Right lobe of liver (tissue), 6 donors: Measurements from ENCODE around the gene PRKAR1B. TPM values are rescaled to one million over a fixed set of nuclear protein-coding genes. Genes with fewer than 3 reads are reported as not detected.

ENCODE experiments used
- ATAC-seq, 4 donors: fragments of 200-7000 bp; cut with Tn5 transposase; one replicate each; pipeline ENCODE4 v1.9.1; 2020; ENCODE audit warnings: mild to moderate bottlenecking in 4 of 4, moderate library complexity in 4 of 4
- DNase-seq, 3 donors: peaks; one replicate each; pipeline ENCODE4 v3.0.0-alpha.2; 2020
- H3K27ac ChIP-seq, 3 donors: fragments of 200-600 bp; one replicate each; pipeline ENCODE4 v1.8.0; 2022
- H3K27me3 ChIP-seq, 2 donors: fragments of 200-600 bp; one replicate each; pipeline ENCODE4 v1.8.0; 2022
- H3K36me3 ChIP-seq, 4 donors: fragments of 200-600 bp; sonication (generic) in 1 of 4; one replicate each; pipeline versions ENCODE4 v1.5.1 to v1.8.0; 2017 to 2022; ENCODE audit warnings: control low read depth in 1 of 4
- H3K4me1 ChIP-seq, 4 donors: fragments of 200-600 bp; sonication (generic) in 1 of 4; one replicate each; pipeline versions ENCODE4 v1.5.1 to v1.8.0; 2017 to 2022; ENCODE audit warnings: control low read depth in 1 of 4
- H3K4me3 ChIP-seq, 3 donors: fragments of 200-600 bp; one replicate each; pipeline ENCODE4 v1.8.0; 2022
- H3K9me3 ChIP-seq, 4 donors: fragments of 200-600 bp; sonication (generic) in 1 of 4; one replicate each; pipeline versions ENCODE4 v1.5.1 to v1.8.0; 2017 to 2022; ENCODE audit warnings: control low read depth in 1 of 4
- CTCF ChIP-seq, 4 donors: fragments of 200-600 bp in 3 of 4; fragments of 450-650 bp in 1 of 4; IDR thresholded peaks; one replicate each; pipeline versions ENCODE4 v1.5.1 to v1.8.0; 2016 to 2022; ENCODE audit warnings: antibody characterized with exemption in 4 of 4, mild to moderate bottlenecking in 2 of 4
- POLR2A ChIP-seq: fragments of 450-650 bp; IDR thresholded peaks from one replicate; pipeline ENCODE4 v1.6.1; 2017; ENCODE audit warnings: antibody characterized with exemption, mild to moderate bottlenecking
- WGBS: methylation state at CpG from one replicate; pipeline ENCODE4 v1.1.6; 2018; ENCODE audit warnings: low coverage, low lambda C conversion rate; ENCODE audit not compliant: insufficient coverage; ENCODE audit errors: missing lambda C conversion rate; 5-methylcytosine and 5-hydroxymethylcytosine counted together
- intact Hi-C, 2 donors: fragments of 100-400 bp; cut with DNase I; formaldehyde crosslinking; loops; one replicate each; pipeline versions ENCODE4 v1.11.2 to v1.14.1; 2022
- total RNA-seq, 6 experiments: library from RNA; depleted of rRNA in 2 of 6; stranded (reverse); fragments of >200 nt in 2 of 6; fragmentation: NEBNext Ultra II Directional in 3 of 6; extraction: Animal tissue kit (Norgen Biotek cat#: 25700) in 3 of 6; gene quantifications; one replicate each; pipeline versions ENCODE4 v1.1.0 to v1.2.4, GENCODE V29; 2016 to 2023
- donor health status: DM: no; HTN: yes; CAD: no.
- donor health status: DM: no; HTN: no; CAD: no.
- donor health status: DM: no; HTN: no; CAD: no.
- donor health status: DM: no; HTN: yes; CAD: no.
- donor health status: DM: no; HTN: yes; CAD: no.

PRKAR1B gene
- total RNA-seq, 6 experiments from 2014 or later, result 4.7 to 20.8 (median 11.3) TPM

GRCh38 chr7:571718-572415 is 155.2 kb downstream of the PRKAR1B start:
- intact Hi-C loops, result no loop called here
- DNase-seq, result no peak
- H3K27ac ChIP-seq, result no peak overlapping the region
- no peaks in the 10 kb centered on the region for H3K27me3 ChIP-seq
- peak in 1 of 4 donors; percentile 7 for ATAC-seq
- 93% methylated on average over 6 of the region's 38 CpGs for WGBS
- TF ChIP-seq CTCF (IDR thresholded peaks at IDR 0.05) (no peak), POLR2A (no peak)
- H3K4me3 ChIP-seq, result no peak overlapping the region
- H3K36me3 ChIP-seq, result no peaks in the 10 kb centered on the region
- no peaks in the 10 kb centered on the region for H3K9me3 ChIP-seq
- H3K4me1 ChIP-seq, result no peaks in the 10 kb centered on the region

DNA sequence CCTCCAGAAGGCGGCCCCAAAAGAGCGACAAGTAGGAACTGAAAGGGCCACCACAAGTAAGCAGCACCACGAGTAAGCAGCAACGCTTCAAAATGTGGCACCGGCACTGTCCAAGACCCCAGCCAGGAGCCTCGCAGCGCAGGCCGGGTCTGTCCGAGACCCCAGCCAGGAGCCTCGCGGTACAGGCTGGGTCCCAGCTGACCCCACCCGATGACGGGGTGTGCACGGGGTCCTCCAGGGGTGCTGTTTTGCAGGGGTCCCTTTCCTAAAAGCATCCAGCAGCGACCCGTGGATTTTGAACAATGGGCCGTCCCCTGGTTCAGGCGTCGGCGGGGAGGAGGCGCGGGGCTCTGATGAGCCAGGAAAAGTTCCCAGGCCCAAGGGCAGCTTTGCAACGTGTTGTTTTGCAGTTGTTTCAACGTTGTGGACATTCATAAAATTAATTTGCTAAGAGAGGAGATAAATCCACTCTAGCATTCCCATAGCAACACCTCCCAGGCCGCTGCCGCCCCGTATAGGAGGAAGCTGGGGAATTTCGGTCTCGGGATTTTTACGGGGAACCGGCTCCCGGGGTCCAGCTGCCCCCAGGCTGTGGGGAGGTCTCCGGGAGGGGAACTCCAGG is 155.9 kb downstream of the PRKAR1B start:
- Histone ChIP-seq H3K4me1 (no peaks in the 10 kb centered on the region), H3K27me3 (no peaks in the 10 kb centered on the region), H3K36me3 (no peaks in the 10 kb centered on the region), H3K4me3 (no peak overlapping the region), H3K9me3 (no peaks in the 10 kb centered on the region), H3K27ac (no peak overlapping the region)
- 92% methylated on average over 10 of the region's 33 CpGs for WGBS
- ATAC-seq (no peak), DNase-seq (no peak)
- TF ChIP-seq POLR2A, result no peak
- no peak for TF ChIP-seq CTCF (IDR thresholded peaks at IDR 0.05)
- intact Hi-C loops, result no loop called here

GRCh38 chr7:570801-571070 is 156.3 kb downstream of the PRKAR1B start:
- intact Hi-C loops, result no loop called here
- no peak for TF ChIP-seq POLR2A
- TF ChIP-seq CTCF (IDR thresholded peaks at IDR 0.05), result no peak
- H3K27me3 ChIP-seq, result no peaks in the 10 kb centered on the region
- 70% methylated on average over 2 of the region's 14 CpGs for WGBS
- no peak overlapping the region for H3K27ac ChIP-seq
- no peaks in the 10 kb centered on the region for H3K4me1 ChIP-seq
- no peaks in the 10 kb centered on the region for H3K9me3 ChIP-seq
- DNase-seq, result no peak
- H3K36me3 ChIP-seq, result no peaks in the 10 kb centered on the region
- no peak overlapping the region for H3K4me3 ChIP-seq
- no peak for ATAC-seq

- intact Hi-C loops, result no loop called here
- Histone ChIP-seq H3K36me3 (no peaks in the 10 kb centered on the region), H3K27me3 (no peaks in the 10 kb centered on the region), H3K4me3 (no peak overlapping the region), H3K4me1 (no peaks in the 10 kb centered on the region), H3K9me3 (no peaks in the 10 kb centered on the region), H3K27ac (no peak overlapping the region)
- no peak for DNase-seq
- WGBS, result 100% methylated on average over 1 of the region's 40 CpGs
- TF ChIP-seq CTCF (IDR thresholded peaks at IDR 0.05) (no peak), POLR2A (no peak)
- no peak for ATAC-seq
Measured at GRCh38 chr7:569996-570800, 156.9 kb downstream of the PRKAR1B start.
